ENCODE measurements around the gene QTRT2.

QTRT2 gene

GRCh38 chr3:114026331-114026730 is 30.2 kb upstream of the QTRT2 start:
- no peak overlapping the region for H3K27ac ChIP-seq (replicated peaks)
- H3K27me3 ChIP-seq (ENCODE audit: insufficient read depth, poor library complexity, severe bottlenecking): no peaks in the 10 kb centered on the region
- no peak overlapping the region for H3K4me3 ChIP-seq (replicated peaks; ENCODE audit: insufficient read depth, low read length)
- no peak for DNase-seq (ENCODE audit: low read depth in 1 of 2, low spot score in 1 of 2)
- no peak for TF ChIP-seq REST (IDR thresholded peaks at IDR 0.05; ENCODE audit: insufficient replicate concordance, low read depth)

GRCh38 chr3:114033721-114034120 is 22.8 kb upstream of the QTRT2 start:
- H3K27me3 ChIP-seq (ENCODE audit: insufficient read depth, poor library complexity, severe bottlenecking): no peaks in the 10 kb centered on the region
- no peak overlapping the region for H3K27ac ChIP-seq (replicated peaks)
- TF ChIP-seq GABPA (IDR thresholded peaks at IDR 0.05; ENCODE audit: low read depth): no peak
- TF ChIP-seq CTCF (IDR thresholded peaks at IDR 0.05; ENCODE audit: insufficient read depth, low read length): no peak
- TF ChIP-seq POLR2AphosphoS5 (IDR thresholded peaks at IDR 0.05; ENCODE audit: low read depth): no peak
- no peak for TF ChIP-seq REST (IDR thresholded peaks at IDR 0.05; ENCODE audit: insufficient replicate concordance, low read depth)
- TF ChIP-seq SPI1 (IDR thresholded peaks at IDR 0.05; ENCODE audit: borderline replicate concordance, low read depth): no peak
- H3K4me3 ChIP-seq (replicated peaks; ENCODE audit: insufficient read depth, low read length): no peak overlapping the region
- DNase-seq (ENCODE audit: low read depth in 1 of 2, low spot score in 1 of 2): no peak

- Histone ChIP-seq H3K27me3 (ENCODE audit: insufficient read depth, poor library complexity, severe bottlenecking) (no peaks in the 10 kb centered on the region), H3K27ac (replicated peaks) (no peak overlapping the region), H3K4me3 (replicated peaks; ENCODE audit: insufficient read depth, low read length) (no peak overlapping the region)
- no peak for TF ChIP-seq POLR2AphosphoS5 (IDR thresholded peaks at IDR 0.05; ENCODE audit: low read depth)
- no peak for TF ChIP-seq SPI1 (IDR thresholded peaks at IDR 0.05; ENCODE audit: borderline replicate concordance, low read depth)
- no peak for TF ChIP-seq CTCF (IDR thresholded peaks at IDR 0.05; ENCODE audit: insufficient read depth, low read length)
- TF ChIP-seq REST (IDR thresholded peaks at IDR 0.05; ENCODE audit: insufficient replicate concordance, low read depth): no peak
- TF ChIP-seq GABPA (IDR thresholded peaks at IDR 0.05; ENCODE audit: low read depth): no peak
- DNase-seq (ENCODE audit: low read depth in 1 of 2, low spot score in 1 of 2): no peak
Measured at GRCh38 chr3:114034211-114034610, 22.3 kb upstream of the QTRT2 start.

Measured in HL-60 (cell line).